ENCODE measurements around the gene TNFRSF25.

DNA sequence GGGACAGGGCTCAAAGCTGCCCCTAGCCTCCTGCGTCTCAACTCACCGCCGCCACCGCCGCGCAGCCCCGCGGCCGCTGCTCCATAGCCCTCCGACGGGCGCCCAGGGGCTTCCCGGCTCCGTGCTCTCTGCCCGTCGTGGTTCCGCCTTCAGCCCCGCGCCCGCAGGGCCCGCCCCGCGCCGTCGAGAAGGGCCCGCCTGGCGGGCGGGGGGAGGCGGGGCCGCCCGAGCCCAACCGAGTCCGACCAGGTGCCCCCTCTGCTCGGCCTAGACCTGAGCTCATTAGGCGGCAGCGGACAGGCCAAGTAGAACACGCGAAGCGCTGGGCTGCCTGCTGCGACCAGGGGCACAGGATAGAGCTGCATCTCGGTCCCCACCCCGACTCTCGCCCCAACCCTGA lies at the start of gene TNFRSF25:
- TF ChIP-seq, protein P1, sequence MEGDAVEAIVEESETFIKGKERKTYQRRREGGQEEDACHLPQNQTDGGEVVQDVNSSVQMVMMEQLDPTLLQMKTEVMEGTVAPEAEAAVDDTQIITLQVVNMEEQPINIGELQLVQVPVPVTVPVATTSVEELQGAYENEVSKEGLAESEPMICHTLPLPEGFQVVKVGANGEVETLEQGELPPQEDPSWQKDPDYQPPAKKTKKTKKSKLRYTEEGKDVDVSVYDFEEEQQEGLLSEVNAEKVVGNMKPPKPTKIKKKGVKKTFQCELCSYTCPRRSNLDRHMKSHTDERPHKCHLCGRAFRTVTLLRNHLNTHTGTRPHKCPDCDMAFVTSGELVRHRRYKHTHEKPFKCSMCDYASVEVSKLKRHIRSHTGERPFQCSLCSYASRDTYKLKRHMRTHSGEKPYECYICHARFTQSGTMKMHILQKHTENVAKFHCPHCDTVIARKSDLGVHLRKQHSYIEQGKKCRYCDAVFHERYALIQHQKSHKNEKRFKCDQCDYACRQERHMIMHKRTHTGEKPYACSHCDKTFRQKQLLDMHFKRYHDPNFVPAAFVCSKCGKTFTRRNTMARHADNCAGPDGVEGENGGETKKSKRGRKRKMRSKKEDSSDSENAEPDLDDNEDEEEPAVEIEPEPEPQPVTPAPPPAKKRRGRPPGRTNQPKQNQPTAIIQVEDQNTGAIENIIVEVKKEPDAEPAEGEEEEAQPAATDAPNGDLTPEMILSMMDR (conservative IDR thresholded peaks at IDR 0.05), result no peak
- TF ChIP-seq ZFX (IDR thresholded peaks at IDR 0.05), result no peak

Data from C4-2B (cell line).